Effector CD4-positive, alpha-beta T cell (primary cell): Measurements from ENCODE around the gene KRTAP5-4.
"Not testable (repeated sequence)": the region's sequence is repeated elsewhere in the genome, so short reads cannot be mapped to it uniquely, and the experiment has no call there.

Experiments
- DNase-seq: peaks from one replicate; pipeline ENCODE4 v3.0.0-alpha.2; 2020

The KRTAP5-4 gene

DNA sequence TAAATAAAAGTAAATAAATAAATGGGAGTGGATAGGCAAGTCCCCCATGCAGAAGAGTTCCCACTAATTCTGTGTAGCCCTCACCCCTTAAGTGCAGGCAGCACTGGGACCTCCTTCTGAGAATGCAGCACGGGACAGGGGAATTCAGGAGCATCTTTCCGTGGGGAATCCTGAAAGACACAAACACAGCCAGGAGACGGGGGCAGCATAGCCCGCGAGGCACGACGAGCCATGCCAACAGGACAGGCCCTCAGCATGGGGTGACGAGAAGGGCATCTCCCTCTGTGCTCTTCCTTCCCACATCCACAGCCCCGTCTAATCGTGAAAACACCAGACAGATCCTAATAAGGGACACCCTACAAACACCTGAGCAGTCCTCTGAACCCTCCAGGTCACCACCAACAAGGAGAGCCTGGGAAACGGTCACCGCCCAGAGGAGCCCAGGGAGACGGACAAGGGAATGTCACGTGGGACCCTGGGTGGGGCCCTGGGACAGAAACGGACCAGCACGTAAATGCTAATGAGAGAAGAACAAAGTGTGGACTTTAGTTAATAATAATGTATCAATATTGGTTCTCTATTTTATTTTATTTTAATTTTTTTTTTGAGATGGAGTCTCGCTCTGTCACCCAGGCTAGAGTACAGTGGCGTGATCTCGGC is 14.5 kb upstream of the KRTAP5-4 start:
- no peak for DNase-seq

DNA sequence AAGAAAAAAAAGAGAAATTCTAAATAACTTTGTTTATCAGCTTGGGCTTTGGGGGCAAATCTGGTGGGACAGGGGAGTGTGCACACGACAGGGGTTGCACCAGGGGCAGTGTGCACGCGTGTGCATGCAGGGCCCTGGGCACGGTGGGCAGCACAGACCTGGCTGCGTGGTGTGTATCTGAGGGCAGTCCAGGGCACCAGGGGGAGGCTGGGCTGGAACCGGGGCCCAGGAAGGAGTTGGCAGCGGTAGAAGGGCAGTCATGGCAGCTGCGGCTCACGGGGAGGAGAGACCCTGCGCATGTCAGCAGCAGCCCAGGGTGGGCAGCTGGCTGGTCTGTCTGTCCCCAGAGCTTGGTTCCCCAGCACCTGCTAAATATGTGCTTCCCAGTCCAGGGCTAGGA is 11.9 kb upstream of the KRTAP5-4 start:
- DNase-seq, result no peak

DNA sequence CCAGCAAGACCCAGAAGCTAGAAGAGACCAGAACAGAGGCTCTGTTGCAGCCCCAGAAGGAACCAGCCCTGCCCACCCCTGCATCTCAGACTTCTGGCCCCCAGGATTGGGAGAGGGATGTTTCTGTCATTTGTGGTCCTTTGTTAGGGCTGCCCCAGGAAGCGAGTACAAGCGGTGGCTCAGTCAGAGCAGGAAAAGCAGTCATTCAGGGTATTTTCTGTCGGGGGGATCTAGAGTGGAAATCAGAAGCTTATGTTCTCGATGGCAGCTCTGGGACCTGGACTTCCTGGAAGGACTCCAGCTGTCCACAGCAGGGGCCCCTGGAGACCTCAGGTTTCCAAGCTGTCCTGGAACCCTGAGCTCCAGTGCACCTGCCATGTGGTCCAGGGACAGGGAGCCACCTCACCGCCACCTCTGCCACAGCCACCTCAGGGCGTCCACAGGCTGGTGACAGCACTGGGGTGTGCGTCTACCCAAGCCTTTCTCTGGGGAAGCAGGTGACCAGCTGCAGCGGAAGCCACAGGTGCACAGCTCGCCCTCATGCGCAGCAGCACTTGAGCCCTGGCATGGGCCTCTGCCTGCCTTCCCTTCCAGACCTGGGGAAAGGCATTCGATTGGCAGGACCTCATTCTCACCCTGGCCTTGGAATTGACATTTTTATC is 10.2 kb upstream of the KRTAP5-4 start:
- DNase-seq, result no peak

GRCh38 chr11:1631066-1631568 is 9.2 kb upstream of the KRTAP5-4 start:
- no peak for DNase-seq

- DNase-seq, result no peak
These were observed 8.3 kb upstream of the KRTAP5-4 start for GRCh38 chr11:1630271-1630670.

GRCh38 chr11:1629326-1630185 is 7.6 kb upstream of the KRTAP5-4 start, which contains the start of gene KRTAP5-5:
TSS of gene KRTAP5-5 (plus strand) at chr11:1629775. CDS start at chr11:1629841, 66 bp downstream.
- DNase-seq, result no peak

DNA sequence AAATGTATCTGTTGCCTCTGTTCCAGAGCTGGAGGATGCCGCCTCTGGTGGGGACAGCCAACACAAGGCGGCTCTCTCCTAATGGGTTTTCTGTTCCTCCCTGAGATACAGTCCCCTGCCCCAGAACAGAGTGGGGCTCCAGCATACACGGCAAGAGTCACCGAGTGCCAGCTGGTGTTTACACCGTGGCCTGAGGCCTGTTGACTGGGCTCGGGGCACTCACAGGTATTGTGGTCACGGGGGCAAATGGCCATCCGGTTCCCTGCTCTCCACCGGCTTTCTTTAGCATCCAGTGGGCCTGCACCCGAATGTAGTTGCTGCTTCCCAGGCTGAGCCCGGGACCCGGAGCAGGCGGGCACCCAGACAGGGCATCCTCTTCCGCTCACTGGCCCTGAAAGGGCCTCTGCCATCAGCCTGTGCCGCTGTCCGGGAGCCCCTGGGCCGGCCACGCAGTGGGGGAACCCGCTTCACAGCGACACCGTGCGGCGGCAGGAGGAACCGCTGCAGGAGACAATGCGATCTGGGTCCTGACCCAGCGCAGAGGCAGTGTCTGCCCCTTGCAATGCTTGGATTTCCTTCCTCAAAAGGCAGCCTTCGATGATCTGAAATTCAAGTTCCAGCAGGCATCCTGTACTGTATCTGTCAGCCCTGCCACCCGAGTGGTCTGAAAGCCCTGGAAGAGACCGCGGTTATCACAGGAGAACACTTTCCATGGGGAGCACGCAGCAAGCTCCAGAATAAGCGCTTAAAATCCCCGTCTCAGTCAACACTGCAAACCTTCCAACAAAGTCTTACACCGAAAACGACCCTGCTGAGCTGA is 6.8 kb upstream of the KRTAP5-4 start:
- DNase-seq, result peak; percentile 50

DNA sequence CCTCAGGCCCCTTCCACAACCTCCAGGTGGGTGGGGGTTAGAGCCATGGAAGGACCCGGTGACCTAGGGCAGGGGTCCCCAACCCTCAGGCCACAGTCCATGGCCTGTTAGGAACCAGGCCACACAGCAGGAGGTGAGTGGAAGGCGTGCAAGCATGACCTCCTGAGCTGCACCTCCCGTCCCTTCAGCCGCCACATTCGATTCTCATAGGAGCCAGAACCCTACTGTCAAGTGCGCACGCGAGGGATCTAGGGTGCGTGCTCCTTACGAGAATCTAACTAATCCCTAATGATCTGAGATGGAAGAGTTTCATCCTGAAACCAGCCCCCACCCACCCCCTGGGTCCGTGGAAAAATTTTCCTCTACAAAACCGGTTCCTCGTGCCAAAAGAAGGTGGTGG is 3.6 kb upstream of the KRTAP5-4 start:
- DNase-seq, result no peak

- no peak for DNase-seq
These were observed 2.7 kb upstream of the KRTAP5-4 start for GRCh38 chr11:1624621-1625020.

DNA sequence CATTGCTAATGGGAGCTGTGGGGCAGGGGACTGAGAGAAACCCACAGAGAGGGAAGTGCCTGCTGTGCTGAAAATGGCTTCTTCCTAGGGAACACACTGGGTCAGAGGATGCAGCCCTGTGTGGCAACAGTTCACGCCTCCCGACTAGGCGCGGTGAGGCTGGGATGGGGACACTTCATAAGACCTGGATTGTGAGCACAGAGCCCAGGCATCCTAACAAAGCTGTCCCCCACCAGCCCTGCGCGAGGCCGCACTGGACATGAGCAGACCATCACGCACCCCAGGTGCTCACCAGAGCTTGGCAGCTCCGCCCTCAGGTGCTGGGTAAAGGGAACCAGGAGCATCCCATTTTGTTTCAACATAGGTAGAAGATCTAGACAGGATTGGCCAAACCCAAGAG is 1.8 kb upstream of the KRTAP5-4 start:
- DNase-seq, result no peak

GRCh38 chr11:1619449-1619848 is 2.5 kb downstream of the KRTAP5-4 start:
- DNase-seq, result no peak

- DNase-seq, result no peak
These were observed 3.7 kb downstream of the KRTAP5-4 start for GRCh38 chr11:1618231-1618630.

- DNase-seq, result no peak
These were observed 13.6 kb downstream of the KRTAP5-4 start, which contains the start of gene KRTAP5-3 for GRCh38 chr11:1608363-1608762. TSS of gene KRTAP5-3 (minus strand) at chr11:1608463. CDS start at chr11:1608385, 78 bp downstream.

DNA sequence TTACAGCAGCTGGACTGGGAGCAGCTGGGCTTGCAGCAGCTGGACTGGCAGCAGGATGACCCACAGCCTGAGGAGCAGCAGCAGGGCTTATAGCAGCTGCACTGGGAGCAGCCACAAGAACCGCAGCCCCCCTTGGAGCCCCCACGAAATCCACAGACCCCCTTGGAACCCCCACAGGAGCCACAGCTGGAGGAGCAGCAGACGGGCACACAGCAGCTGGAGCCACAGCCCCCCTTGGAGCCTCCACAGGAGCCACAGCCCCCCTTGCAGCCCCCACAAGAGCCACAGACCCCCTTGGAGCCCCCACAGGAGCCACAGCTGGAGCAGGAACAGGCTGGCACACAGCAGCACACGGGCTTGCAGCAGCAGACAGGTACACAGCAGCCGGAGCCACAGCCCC is 14.0 kb downstream of the KRTAP5-4 start:
- DNase-seq, result not testable (repeated sequence)

GRCh38 chr11:1607156-1607845 is 14.6 kb downstream of the KRTAP5-4 start:
- not testable (repeated sequence) for DNase-seq

- DNase-seq, result not testable (repeated sequence)
These were observed 16.0 kb downstream of the KRTAP5-4 start for GRCh38 chr11:1605923-1606322.

GRCh38 chr11:1604711-1605110 is 17.2 kb downstream of the KRTAP5-4 start:
- DNase-seq, result no peak

DNA sequence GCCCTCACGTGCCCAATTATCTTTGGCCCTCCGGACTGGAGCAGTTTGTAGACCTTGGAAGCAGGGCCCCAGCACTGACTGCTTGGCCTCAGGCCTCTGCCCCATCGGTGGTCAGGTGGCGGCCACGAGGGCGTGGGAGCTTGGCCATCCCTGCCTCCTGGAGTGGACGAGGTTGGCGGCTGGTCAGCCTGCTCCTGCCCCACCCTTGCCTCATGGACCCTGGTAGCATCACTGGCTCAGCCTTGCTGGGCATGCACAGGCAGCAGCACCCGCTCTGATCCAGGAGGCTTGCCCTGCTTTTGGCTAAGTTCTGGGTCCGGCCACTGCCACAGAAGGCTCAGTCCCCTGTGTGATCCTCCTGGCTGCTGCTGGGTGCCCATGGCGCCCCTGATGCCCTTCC is 17.8 kb downstream of the KRTAP5-4 start:
- DNase-seq, result no peak

- no peak for DNase-seq
These were observed 18.3 kb downstream of the KRTAP5-4 start for GRCh38 chr11:1603629-1604028.

- not testable (repeated sequence) for DNase-seq
These were observed 20.3 kb downstream of the KRTAP5-4 start for GRCh38 chr11:1601663-1602062.

DNA sequence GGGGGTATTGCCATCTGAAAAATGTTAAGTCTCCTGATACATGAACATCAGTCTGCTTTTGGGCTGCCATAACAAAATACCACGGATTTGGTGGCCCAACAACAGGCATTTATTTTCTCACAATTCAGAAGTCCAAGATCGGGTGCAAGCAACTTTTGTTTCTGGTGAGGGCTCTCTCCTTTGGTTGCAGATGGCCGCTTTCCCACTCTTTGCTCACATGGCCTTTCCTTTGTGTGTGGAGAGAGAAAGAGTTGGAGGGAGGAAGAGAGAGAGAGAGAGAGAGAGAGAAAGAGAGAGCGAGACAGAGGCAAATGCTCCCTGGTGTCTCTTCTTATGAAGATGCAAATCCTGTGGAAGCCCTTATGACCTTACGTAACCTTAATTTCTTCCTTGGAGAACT is 21.3 kb downstream of the KRTAP5-4 start:
- no peak for DNase-seq

DNA sequence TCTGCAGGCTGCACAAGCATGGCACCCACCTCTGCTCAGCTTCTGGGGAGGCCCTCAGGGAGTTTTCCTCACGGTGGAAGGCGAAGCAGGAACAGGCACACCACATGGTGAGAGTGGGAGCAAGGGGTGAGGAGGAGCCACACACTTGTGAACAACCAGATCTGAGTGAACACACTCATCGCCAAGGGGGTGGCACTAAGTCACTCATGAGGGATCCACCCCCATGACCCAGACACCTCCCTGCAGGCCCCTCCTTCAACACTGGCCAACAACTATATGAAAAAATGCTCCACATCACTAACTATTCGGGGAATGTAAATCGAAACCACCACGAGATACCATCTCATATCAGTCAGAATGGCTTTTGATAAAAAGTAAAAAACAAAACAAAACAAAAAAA is 23.1 kb downstream of the KRTAP5-4 start:
- DNase-seq, result no peak
